Measurements from ENCODE around the gene MYO10.
"Not testable (repeated sequence)": the region's sequence is repeated elsewhere in the genome, so short reads cannot be mapped to it uniquely, and the experiment has no call there.

Gene MYO10

DNA sequence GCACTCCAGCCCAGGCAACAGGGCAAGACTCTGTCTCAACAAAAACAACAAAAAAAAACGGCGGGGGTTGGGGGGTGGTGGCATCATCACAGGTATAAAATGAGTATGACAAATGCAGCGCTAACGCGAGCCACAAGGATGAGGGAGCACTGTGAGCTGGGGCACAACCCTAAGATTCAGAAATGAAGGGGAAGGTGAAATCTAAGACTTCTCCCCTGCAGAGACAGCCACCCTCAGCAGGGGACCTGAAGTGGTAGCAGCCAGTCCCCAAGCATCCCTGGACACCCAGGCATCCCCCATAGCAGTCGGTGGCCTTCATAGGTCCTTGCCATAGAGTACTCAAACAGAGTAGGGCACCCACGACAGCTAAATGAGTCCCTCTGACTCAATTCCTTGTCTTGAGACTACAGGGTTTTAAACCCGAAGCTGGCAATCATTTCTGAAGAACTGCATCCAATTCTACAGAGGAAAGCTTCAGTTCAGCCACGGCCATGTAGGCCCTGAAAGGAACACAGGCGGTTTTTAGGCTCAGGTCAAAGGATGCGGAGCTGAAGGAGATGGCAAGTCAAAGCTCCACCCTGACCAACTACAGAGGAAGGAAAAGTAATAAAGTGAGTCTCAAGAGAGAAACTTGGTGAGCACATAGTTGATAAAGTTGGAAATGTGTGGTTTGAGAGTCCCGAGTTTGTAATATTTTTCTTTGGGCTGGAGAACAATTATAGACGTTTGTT is 50.3 kb downstream of the MYO10 start:
- no peak for DNase-seq

DNA sequence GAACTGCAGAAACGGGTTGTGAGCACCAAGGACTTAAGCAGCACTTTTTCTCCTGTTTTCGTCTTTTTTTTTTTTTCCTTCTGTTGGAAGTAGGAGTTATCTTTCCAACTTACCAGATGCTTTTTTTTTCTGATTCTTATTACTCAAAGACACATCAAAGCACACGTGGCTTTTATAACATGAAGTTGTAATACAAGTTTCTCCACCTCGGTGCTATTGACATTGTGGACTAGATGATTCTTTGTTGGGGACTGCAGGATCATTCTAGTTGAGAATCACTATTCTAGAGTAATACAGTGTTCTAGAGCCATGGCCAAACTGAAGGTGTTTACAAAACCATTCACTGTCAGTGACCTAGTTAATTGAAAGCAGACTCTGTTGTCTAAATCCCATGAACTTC is 51.5 kb downstream of the MYO10 start:
- no peak for DNase-seq

DNA sequence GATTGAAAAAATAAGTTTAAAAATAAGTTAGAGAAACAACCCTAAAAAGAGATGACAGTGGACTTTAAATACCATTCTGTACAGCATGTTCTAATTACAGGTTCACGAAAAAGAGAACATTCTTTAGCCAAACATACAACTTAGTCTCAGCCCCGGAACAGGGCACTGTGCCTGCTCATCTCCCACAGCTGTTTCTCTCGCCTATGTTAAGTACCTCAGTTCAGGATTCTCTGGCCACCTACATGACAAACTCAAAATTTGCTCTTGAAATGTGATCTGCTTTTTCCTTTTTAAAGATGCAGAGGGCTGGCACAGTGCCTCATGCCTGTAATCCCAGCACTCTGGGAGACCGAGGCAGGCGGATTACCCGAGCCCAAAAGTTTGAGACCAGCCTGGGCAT is 52.3 kb downstream of the MYO10 start:
- no peak for DNase-seq

DNA sequence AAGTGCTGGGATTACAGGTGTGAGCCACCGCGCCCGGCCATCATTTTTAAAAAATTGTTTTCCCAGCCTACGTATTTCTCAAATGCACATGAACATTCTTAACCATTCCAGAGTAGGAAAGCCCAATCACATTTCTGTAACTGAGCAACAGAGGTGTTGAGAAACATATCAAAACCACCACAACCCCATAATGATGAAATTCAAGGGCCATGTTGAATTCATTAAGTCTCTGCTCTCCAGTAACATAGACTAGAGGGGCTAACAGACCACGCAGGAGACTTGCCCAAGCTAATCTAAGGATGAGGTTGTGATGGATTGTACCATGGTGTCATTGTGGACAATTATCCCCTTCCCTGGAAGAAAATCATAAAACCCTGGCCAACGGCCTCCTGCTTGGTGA is 52.9 kb downstream of the MYO10 start:
- no peak for DNase-seq

DNA sequence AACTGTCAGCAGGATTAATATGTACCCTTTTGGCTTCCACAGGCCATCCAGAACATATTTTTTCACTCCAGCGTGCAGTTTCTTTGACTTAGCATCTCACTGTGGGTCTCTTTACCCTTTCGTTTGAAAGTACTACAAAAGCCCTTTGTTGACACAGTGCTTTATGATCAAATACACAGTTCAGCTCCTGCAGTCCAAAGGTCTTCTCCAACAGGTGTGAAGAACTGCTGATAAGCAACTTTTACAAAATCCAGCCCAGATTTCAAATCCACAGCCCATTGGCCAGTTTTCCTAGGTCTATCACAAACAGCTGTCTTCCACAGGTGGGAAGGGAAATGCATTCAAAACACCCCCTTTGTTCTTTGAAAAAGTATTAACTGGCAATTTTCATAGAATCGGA is 54.8 kb downstream of the MYO10 start:
- DNase-seq: no peak

DNA sequence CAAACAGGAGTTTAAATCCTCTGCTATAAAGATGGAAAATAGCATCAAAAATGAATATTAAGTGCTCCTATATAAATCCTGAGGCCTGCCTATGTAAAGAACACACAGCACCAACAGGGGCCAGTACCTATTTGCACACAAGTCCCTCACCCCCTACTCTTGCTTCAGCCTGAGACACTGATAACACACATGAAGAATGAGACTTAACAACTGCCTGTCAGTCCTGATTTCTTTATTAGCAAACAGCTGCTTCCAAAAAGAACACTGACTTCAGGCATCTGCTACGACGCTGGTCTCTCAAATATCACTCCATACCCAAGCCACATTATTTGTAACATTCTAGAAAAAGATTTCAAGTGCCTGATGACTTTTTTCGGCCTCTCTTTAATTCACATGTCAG is 55.5 kb downstream of the MYO10 start:
- DNase-seq: no peak

DNA sequence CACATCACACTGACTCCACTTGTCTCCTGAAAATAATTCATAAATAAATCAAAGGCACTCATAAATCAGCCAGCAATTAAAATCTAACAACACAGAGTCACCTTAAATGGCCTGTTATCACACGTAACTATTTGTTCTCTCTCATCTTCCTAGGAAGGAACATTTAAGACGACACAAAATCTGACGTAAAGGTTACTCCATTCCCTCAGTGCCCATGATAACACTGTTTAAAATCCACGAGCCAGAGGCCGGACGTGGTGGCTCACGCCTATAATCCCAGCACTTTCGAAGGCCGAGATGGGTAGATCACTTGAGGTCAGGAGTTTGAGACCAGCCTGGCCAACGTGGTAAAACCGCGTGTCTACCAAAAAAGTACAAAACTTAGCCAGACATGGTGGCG is 56.4 kb downstream of the MYO10 start:
- DNase-seq: no peak

DNA sequence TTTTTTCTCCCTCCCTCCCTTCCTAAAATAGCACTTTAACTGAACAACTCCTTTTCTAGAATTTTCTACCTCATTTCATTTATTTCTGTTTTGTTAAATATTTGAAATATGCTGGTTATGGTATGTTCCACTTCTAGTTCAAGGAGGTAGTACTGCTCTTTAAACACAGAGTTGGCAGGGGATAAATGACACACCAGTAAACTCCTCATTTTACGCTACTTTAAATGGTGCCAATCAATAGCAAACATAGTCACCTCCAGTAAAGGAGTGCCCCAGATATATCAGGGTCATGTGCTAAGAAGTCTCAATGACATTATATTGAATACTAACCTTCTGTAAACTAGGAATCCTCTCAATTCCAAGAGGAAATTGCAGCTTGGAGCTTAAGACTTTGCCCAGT is 56.9 kb downstream of the MYO10 start:
- no peak for DNase-seq

DNA sequence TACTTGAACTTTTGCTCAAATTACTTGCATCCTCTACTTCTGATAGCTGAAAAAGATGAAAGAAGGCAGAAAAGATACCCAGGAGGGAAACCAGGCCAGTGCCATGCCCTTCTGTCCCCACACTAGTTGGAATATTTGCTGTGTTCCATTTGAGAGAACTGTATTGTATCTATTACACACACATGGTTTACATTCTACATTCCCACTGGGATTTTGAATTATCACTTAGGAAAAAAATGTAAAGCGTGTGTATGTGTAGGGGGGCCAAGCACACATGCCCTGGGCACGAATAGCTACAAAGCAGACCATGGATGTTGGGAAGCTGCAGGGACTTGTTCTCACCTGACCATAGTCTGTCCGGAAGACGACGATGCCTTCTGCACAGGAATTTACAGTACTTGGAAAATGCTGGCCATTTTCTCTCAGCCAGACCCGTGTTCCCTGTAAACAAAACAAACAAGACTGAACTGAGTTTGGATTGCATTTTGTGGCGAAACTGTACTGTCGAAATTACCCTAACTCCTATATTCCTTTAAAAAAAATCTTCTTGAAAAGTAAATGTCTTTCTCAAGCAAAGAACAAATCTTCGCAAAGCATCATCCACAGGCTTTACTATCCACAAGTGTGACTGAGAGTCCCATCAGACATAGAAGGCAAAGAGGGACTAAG is 58.7 kb downstream of the MYO10 start:
- DNase-seq: no peak

DNA sequence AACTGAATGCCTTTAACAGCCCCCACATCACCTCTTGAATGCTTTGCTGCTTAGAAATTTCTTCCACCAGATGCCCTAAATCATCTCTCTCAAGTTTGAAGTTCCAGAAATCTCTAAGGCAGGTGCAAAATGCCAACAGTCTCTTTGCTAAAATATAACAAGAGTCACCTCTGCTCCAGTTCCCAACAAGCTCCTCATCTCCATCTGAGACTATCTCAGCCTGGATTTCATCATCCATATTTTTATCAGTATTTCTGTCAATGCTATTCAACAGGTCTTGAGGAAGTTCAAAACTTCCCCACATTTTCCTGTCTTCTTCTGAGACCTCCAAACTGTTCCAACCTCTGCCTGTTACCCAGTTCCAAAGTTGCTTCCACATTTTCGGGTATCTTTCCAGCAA is 61.7 kb downstream of the MYO10 start:
- not testable (repeated sequence) for DNase-seq

DNA sequence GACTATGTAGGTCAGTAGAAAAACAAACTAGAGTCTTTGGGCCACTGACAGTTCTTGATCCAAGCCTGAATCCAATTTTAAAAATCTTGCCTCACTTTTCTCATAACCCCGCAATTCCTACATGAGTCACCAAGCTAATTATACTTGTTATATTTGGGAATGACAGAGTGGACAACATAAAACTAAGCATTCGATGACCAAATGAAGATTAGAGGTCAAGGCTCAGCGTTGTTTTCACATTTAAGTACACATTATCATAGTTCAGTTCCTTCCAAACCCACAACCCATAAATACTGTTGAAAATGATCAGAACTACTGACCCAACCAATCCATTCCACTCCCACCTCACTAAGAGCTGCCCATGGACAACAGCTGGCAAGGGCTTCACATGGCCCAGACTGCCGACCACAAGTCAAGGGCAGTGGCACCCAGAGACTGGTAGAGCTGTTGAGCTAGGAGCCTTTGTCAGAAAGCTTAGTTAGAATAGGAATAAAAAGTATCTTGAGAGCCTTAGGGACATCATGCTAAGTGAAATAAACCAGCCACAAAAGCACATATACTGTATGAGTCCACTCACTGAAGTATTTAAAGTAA is 64.2 kb downstream of the MYO10 start:
- DNase-seq: no peak

DNA sequence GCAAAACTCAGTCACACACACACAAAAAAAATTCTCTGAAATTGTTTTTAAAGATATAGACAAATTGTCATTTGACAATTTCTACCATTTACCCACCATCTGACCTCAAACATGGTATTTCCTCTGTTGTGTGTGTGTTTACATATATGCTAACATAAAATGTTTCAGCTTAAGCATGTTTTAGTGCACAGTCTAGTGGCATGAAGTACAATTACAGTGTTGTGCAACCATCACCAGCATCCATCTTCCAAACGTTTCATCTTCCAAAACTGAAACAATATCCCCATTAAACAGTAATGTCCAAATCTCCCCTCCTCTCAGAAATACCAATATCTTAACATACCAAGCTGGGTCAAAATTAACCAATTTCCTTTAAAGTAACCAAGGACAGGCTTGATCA is 65.2 kb downstream of the MYO10 start:
- no peak for DNase-seq

DNA sequence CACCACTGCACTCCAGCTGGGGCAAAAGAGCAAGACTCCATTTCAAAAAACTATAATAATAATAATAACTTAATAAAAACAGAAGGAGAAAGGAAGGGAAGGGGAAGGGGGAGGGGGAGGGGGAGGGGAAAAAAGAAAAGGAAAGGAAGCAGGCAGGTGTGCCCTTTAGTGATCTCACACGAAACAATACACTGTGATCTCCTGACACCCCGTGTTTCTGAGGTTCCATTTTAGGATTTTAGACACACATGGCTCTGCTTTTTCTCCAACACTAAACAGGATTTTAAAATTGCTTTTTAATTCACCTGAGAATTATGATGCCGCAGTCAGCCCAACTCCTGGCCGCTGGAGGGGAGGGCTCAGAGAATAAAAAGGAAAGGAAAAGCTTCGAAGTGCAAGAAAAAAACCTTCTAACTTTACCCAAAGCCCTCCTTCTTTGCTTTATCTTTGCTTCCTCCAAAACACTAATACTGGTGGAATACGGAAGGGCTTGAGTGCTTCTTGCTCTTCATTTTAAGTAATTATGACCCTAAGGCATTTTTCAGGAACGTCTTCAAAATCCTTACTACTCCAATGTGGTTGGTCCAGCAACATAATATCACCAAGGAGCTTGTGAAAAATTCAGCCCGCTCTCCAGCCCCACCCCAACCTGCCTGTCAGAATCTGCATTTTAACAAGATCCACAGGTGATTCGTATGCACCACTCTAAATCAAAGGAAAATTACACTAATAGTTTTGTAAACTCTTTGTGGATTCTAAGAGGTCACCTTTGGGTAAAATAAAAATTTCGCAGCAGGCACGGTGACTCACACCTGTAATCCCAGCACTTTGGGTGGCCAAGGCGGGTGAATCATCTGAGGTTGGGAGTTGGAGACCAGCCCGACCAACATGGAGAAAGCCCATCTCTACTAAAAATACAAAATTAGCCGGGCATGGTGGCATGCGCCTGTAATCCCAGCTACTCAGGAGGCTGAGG is 66.0 kb downstream of the MYO10 start:
- no peak for DNase-seq

DNA sequence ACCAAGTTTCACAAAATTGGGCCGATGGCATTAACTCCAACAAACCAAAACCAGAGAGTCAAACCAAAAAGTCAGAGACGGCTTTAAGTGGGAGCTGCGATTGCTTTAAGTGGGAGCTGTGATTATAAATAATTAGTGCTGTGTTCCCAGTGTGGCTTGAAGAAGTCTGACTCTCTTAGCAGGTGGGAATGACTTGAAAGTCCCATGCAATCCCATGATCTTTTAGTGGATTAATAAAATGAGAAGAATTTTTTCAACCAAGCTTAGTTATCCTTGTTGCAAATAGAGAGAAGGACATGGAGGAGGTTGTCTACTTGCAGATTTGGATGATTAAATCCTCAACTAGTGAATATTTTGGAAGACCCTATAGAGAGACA is 68.5 kb downstream of the MYO10 start:
- DNase-seq: no peak

DNA sequence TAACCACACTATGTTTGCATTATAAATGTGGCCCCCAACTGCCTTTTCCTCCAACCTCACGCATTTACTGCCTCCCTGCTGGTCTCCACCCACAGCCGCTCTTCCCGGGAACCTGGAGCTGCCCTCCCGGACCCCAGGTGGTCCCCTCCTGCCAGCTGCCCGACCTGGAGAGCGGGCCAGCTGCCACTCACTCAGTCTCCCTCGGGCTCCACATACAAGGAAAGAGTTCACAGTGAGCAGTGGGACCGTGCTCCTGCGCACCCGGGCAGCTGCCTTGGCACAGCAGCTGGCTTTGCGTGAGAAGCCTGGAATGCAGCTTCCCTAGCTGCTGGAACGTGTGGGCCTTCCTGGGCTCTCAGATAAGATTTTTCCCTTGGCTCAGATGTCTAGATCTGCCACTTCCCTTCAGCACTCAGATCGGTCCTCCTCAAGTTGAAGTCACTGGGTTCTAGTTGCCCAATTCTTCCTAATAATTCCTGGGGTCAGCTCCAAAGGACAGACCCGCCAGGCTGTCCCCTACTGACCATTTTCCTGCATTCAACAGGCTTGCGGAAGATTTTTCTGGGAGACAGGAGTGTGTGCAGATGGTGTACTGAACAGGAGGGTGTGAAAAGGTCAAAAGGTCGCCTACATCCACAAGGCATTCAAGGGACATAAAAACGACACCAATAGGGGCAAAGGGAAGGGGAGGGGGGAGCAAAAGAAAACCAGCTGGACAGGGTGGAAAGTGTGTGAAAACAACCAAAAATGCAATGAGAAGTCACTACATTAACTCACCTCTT is 69.1 kb downstream of the MYO10 start:
- DNase-seq: peak; percentile 63

DNA sequence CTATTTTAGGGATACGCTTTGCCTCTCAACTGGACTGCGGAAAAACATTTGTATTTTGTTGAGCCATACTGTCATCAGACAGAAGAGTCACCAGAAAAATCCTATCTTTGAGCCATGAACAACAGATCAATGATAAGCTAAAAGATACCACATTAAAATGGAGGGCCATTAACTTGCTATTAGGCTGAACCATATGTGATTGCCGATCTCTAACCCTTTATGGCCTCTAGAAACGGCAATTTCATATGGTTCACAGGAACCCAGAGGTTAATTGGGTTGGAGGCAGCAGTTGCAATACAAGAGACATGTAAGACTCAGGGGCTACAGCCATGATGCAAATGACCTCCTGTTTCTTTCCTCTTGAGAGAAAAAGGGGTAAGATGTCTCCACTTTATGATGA is 69.8 kb downstream of the MYO10 start:
- DNase-seq: peak; percentile 48

DNA sequence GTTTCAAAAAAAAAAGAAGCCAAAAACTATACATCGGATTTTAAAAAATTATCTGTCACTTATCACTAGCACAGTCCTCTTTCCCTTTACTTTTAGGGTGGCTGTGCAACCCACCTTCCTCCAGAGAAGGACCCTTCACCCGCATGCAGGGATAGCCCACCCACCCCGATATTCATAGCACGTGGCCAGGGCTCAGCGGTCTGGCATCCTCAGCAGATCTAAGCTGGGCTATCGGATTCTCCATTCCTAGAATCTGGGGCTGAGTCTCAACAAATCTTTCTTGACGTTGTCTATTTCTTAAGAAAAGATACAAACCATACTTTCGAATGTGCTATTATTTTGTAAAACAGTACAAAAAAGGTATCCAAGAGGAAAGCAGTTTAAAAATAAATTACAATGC is 70.9 kb downstream of the MYO10 start:
- DNase-seq: no peak

DNA sequence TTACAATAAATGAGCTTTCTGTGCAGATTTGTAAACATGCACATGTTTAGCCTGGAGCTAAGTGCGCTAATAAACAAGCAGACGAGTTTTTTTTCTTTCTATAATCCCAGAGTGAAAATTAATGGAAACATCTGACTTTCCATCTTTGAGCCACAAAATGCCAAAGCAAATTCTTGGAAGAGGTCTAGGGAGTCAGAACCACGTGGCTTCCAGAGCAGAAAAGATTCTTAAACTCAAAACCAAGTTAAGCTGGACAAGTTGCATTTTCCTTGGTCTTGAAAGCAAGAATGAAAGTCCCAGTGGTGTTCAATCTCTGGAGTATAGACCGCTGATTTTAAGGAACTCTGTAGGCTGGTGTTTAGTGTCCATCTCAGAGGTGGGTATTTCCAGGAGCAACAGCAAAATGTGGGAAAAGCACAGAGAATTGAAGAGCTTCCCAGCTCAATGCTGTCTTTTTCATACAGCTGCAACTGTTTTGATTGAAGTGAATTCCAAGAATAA is 71.4 kb downstream of the MYO10 start:
- no peak for DNase-seq

DNA sequence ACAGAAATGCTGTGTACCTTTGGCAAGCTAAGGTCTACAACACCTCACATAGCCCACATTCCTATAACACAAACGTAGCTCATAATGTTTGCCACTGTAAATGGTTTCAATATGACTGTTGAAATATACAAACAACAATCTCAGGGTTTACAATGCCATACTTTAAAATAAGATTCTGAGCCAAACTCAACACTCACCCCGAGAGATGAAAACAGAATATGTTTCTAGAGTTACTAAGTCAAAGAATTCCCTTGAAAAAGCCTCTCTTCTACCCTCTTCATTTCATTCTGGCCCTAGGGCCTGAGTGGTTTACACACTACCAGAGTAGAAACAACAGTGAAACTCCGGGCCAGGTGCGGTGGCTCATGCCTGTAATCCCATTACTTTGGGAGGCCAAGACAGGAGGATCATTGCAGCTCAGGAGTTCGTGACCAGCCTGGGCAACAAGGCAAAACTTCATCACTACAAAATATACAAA is 72.6 kb downstream of the MYO10 start:
- DNase-seq: no peak

DNA sequence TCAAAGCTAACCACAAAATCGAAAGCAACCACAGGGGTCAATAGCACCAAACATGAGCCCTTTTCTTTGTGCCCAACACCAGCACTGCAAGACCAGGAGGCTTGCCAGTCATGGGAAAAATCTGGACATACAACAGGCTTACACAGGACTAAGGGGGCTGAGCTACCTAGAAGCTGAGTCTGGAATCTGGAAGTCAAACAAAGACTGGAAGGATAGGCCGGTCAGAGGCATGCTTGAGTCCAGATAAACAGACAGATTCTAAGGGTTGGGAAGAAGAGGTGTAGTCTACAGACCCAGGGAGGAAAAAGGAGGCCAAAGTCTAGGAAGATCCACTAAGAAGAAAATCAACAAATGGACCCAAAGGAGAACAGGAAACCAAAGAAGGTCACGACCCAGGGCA is 73.3 kb downstream of the MYO10 start:
- DNase-seq: no peak

DNA sequence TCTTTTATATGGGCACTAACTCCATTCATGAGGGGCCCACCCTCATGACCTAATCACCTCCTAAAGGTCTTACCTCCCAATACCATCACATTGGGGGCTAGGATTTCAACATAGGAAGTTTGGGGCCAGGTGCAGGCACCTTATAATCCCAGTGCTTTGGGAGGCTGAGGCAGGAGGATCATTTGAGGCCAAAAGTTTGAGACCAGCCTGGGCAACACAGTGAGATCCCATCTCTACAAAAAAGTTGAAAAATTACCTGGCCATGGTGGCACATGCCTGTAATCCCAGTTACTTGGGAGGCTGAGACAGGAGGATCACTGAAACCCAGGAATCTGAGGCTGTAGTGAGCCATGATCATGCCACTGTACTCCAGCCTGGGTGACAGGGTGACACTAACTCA is 76.7 kb downstream of the MYO10 start:
- DNase-seq: no peak

DNA sequence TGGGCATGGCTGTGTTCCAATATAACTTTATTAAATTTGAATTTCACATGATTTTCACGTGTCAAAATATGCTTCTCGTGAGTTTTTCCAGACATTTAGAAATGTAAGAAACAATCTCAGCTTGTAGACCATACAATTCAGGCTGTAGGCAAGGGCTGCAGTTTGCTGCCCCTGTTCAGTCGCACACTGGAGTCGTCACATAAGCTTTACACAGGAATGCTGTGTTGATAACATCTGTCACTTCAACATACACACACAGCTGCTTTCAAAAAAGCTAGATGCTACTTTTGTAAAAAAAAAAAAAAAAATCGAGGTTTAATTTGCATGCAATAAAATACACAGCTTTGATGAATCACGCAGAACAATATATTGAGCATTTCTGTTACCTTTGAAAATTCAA is 77.9 kb downstream of the MYO10 start:
- no peak for DNase-seq
